Motor neuron (in vitro differentiated cells): ENCODE measurements around the gene EFCAB9. TPM values are rescaled to one million over a fixed set of nuclear protein-coding genes. Genes with fewer than 3 reads are reported as not detected.

Experiments
- ATAC-seq, 8 experiments: fragments of 200-7000 bp; cut with Tn5 transposase; replicated peaks in 6 of 8; 2 replicates each; pipeline ENCODE4 v1.8.0; 2021; ENCODE audit warnings: mild to moderate bottlenecking in 8 of 8, moderate library complexity in 8 of 8
- H3K27ac ChIP-seq, 2 donors: fragments of 250-450 bp; sonication (Bioruptor Pico); 2 replicates each; pipeline ENCODE4 v1.9.0; 2021; ENCODE audit warnings: antibody characterized with exemption in 2 of 2, mild to moderate bottlenecking in 2 of 2, moderate library complexity in 1 of 2
- H3K4me1 ChIP-seq, 2 donors: fragments of 250-450 bp; sonication (Bioruptor Pico); replicated peaks in 1 of 2; 2 replicates each; pipeline ENCODE4 v1.6.1; 2021; ENCODE audit warnings: antibody characterized with exemption in 2 of 2, mild to moderate bottlenecking in 2 of 2, moderate library complexity in 1 of 2
- H3K4me3 ChIP-seq, 5 donors: fragments of 250-450 bp; sonication (Bioruptor Pico); 2 replicates each; pipeline ENCODE4 v1.9.0; 2021; ENCODE audit warnings: antibody characterized with exemption in 5 of 5, mild to moderate bottlenecking in 5 of 5, moderate library complexity in 4 of 5
- WGBS, 10 experiments: fragments of 450-650 bp; shearing (Covaris generic); methylation state at CpG; one replicate each; pipeline ENCODE4 v1.0.0; 2022; 5-methylcytosine and 5-hydroxymethylcytosine counted together
- in situ Hi-C, 9 experiments: fragments of 400-800 bp; cut with MboI; loops; one replicate each; pipeline ENCODE4 v1.15.0; 2021; ENCODE audit warnings: low sequenced_read_pairs in 9 of 9, low pct_unique_long_range_greater_than_20kb in 2 of 9; ENCODE audit not compliant: unreplicated experiment in 9 of 9
- total RNA-seq, 8 experiments: library from RNA; unstranded; fragments of 300-600 nt; gene quantifications; 2 replicates each; pipeline versions ENCODE4 v1.2.3 to v1.2.4, GENCODE V29; 2022

The EFCAB9 gene
- total RNA-seq, 8 experiments from 2014 or later = not detected

DNA sequence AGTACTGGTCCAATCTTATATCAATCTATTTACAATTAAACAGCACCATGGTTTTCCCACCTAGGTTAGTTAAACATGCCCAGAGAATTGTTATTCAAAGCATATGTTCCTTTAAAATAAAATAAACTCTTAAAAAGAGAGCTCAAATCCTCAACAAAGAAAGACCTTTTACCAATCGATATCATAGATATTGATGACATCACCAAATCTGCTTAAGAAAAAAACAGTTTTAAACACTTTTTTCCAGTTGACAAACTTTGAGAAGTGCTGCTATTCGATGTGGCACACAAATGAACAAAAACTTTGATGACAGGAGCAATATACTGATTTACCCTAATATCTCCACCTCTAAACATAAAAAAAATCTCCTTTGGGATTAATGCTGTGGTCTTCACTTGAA, 15.7 kb downstream of the EFCAB9 start:
- in situ Hi-C loops = no loop called here
- no peak overlapping the region for H3K27ac ChIP-seq
- ATAC-seq = no peak
- H3K4me1 ChIP-seq = no peaks in the 10 kb centered on the region
- WGBS, 10 experiments = 94 to 100% (median 100%) methylated on average over 1 to 2 of the region's 2 CpGs; no CpG with 5 or more reads in 1 of the 10 experiments
- no peak overlapping the region for H3K4me3 ChIP-seq

DNA sequence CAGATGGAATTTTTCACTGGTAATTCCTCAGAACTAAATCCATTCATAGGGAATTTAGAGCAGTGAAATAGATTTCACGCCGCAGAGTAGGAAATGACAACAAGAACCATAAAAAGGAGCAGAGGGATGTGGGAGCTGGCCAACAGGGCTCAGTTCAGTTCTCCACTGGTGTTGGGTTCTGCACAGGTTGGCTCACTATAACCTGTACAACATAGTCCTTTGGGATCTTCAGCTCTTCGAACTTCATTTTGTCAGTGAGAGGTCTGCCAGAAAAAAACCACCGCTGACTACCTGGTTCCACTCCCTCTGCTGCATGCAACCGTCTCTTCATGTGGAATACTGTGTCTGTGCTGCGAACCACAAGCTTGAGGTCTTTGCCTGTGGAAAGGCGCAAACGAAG, 17.7 kb downstream of the EFCAB9 start:
- in situ Hi-C loops = no loop called here
- WGBS, 10 experiments = 79 to 100% (median 92%) methylated on average over 2 to 8 of the region's 8 CpGs; no CpG with 5 or more reads in 2 of the 10 experiments
- no peak for ATAC-seq
- Histone ChIP-seq H3K27ac (no peak overlapping the region), H3K4me3 (no peak overlapping the region), H3K4me1 (no peaks in the 10 kb centered on the region)

DNA sequence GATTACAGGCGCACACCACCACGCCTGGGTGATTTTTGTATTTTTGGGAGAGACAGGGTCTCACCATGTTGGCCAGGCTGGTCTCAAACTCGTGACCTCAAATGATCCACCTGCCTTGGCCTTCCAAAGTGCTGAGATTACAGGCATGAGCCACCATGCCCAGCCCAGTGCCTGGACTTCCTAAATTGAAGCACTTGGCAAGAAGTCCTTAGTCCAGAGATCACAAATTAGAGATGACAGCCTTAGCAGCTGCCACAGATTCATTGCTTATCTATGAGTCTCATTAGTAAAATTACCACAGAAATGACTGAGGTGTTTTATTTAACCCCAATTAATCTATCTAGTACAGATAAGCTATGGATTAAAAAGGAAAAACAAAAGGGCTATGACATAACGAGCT, 19.2 kb downstream of the EFCAB9 start:
- in situ Hi-C loops = no loop called here
- no peak for ATAC-seq
- WGBS, 10 experiments = 88 to 100% (median 100%) methylated on average over 1 to 3 of the region's 4 CpGs
- Histone ChIP-seq H3K4me1 (no peaks in the 10 kb centered on the region), H3K4me3 (no peak overlapping the region), H3K27ac (no peak overlapping the region)

DNA sequence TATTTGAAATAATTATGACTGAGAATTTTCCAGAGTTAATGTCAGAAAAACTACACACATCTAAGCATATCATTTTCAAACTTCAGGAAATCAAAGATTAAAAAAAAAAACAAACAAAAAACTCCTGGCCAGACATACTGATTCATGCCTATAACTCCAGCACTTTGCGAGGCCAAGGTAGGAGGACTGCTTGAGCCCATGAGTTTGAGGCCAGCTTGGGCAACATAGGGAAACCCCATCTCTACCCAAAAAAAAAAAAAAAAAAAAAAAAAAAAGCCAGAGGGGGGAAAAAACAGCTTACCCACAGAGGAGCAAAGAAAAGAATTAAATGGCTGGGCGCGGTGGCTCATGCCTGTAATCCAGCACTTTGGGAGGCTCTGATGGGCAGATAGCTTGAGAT, 22.4 kb downstream of the EFCAB9 start:
- Histone ChIP-seq H3K4me1 (no peaks in the 10 kb centered on the region), H3K27ac (no peak overlapping the region), H3K4me3 (no peak overlapping the region)
- no peak for ATAC-seq
- in situ Hi-C loops = no loop called here
- whole genome bisulfite sequencing, 10 experiments = 50 to 100% (median 100%) methylated on average over 1 to 3 of the region's 3 CpGs; no CpG with 5 or more reads in 1 of the 10 experiments

DNA sequence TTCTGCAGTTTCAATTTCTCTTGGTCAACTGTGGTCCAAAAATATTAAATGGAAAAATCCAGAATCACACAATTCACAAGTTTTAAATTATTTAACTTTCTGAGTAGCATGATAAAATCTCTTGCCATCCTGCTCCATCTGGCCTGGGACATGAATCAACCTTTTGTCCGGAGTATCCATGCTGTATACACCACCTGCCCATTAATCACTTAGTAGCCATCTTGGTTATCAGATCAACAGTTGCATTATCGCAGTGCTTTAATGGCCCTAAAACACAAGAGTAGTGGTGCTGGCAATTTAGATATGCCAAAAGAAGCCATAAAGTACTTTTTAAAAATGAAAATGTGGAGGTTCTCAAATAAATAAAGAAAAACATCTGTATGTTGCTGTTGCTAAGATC, 25.3 kb downstream of the EFCAB9 start:
- WGBS, 10 experiments = 80 to 100% (median 100%) methylated on average over 1 to 2 of the region's 2 CpGs
- no peak overlapping the region for H3K27ac ChIP-seq
- no peaks in the 10 kb centered on the region for H3K4me1 ChIP-seq
- in situ Hi-C loops = no loop called here
- ATAC-seq = no peak
- H3K4me3 ChIP-seq = no peak overlapping the region

DNA sequence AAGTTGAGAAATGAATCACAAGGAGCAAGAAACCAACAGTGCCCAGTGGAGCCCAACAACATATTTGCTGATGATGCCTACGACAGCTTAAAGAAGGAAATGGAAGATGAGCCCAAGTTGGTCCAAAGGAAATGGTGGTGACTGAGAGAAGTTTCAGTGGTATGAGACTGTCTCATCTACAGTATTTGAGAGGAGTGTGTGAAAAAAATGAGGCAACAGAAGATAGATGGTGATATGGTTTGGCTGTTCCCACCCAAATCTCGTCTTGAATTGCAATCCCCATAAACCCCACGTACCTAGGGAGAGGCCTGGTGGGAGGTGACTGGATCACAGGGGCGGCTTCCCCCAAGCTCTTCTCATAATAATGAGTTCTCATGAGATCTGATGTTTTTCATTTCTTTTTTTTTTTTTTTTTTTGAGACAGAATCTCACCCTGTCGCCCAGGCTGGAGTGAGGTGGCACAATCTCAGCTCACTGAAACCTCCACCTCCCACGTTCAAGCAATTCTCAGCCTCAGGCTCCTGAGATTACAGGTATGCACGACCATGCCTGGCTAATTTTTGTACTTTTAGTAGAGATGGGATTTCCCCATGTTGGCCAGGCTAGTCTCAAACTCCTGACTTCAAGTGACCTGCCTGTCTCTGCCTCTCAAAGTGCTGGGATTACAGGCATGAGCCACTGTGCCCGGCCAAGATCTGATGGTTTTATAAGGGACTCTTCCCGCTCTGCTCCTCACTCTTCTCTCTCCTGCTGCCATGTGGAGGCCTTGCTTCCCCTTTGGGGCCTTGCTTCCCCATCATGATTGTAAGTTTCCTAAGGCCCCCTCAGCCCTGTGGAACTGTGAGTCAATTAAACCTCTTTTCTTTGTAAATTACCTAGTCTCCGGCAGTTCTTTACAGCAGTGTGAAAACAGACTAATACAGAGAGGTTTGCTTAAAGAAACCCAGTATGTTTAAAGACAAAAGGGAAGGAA, 30.2 kb downstream of the EFCAB9 start:
- 40 to 100% (median 90%) methylated on average over 1 to 8 of the region's 10 CpGs for WGBS, 10 experiments
- Histone ChIP-seq H3K4me3 (no peak overlapping the region), H3K27ac (no peak overlapping the region), H3K4me1 (no peaks in the 10 kb centered on the region)
- in situ Hi-C loops = no loop called here
- no peak for ATAC-seq

DNA sequence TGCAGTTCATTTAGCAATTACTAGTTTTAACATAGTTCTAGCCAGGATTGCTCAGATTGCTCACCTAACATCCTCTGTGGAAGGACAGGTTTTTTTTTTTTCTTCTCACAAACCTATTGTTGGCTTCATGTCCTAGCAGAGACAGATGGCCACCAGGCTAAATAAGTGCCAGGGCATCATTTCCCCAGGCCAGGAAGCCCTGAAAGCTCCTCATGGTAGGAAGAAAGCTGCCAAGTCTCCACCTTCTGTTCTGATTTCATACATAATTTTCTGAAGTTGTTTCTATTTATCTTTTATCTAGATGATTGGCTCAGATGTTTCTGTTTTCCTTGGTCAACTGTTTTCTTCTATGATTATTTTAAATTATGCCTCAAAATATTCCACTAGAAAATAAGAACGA, 31.0 kb downstream of the EFCAB9 start:
- in situ Hi-C loops = no loop called here
- Histone ChIP-seq H3K4me3 (no peak overlapping the region), H3K27ac (no peak overlapping the region), H3K4me1 (no peaks in the 10 kb centered on the region)
- ATAC-seq = no peak
- 88 to 100% (median 100%) methylated on average over 1 of the region's 1 CpG; no CpG with 5 or more reads in 1 of the 10 experiments for WGBS, 10 experiments

DNA sequence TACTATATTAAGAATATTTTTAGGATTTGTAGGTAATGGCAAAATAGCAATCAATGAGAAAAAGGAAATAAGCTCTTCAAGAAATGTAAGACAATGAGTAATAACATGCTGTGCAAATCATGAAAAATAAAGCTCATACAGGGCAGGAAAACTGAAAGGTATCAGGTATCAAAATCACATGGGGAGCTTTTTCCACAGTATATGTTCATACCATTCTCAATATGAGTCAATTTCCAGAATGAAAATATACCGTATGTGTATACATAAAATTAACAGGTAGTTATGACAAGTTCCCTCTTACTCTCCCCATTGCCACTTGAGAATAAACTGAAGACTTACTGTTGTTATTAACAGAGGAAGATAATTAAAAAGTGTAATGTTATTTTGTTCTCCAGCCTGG, 35.9 kb downstream of the EFCAB9 start:
- no peak overlapping the region for H3K4me3 ChIP-seq
- ATAC-seq = no peak
- in situ Hi-C loops = no loop called here
- 88 to 100% (median 100%) methylated on average over 1 of the region's 1 CpG; no CpG with 5 or more reads in 3 of the 10 experiments for WGBS, 10 experiments
- no peak overlapping the region for H3K27ac ChIP-seq
- no peaks in the 10 kb centered on the region for H3K4me1 ChIP-seq

DNA sequence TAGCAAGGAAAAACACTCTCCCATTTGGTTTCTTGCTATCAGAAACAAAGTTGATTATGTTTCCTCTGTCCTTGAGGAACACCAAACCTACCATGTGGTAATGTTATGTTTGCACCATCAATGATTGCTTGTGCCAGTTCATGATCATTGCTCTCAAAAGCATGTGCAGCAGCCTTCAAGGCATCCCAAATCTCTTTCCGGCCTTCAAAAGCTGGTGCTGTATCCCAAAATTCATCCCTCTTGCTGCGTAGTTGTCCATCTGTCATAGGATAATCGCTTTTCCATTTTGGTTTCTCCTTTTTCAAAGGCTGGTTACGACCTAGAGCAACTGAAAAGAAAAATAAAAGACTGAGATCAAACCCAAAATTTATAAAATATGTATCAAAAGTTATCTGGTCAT, 40.1 kb downstream of the EFCAB9 start:
- in situ Hi-C loops = no loop called here
- Histone ChIP-seq H3K4me1 (peaks cover 0 to 6% of the 10 kb centered on the region in 2 donors), H3K27ac (no peak overlapping the region), H3K4me3 (no peak overlapping the region)
- ATAC-seq = no peak
- 83 to 100% (median 100%) methylated on average over 1 to 4 of the region's 4 CpGs for WGBS, 10 experiments

DNA sequence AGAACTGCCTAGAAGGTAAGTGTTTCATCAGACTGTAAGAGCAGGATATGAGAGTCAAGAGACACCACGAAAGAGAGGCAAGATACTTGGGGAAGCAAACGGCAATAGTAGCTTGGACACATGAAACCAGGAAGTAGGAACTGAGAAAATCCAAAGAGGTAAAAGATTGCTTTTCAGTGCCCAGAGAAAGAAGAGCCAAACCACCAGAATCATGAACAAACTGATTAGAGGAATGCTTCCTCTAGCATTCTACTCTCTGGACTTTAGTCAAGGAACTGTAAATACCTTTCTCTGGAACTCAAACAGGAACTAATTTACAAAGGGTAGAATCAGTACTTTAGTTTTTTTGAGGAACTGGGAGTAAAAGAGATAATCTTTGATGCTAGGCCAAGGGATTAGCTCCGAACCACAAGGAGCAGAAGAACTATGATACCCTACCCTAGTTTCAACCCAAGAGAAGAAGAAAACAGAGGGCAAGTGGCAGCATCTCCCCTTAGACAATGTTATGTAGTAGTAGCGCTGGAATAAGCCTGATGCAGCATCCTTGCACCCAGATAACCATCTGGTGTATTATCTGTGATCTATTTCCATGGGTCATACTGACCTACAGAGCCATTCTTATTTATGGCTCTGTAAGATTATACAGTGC, 41.3 kb downstream of the EFCAB9 start:
- no peak overlapping the region for H3K27ac ChIP-seq
- no peak overlapping the region for H3K4me3 ChIP-seq
- WGBS, 10 experiments = 0 to 100% (median 79%) methylated on average over 1 to 4 of the region's 4 CpGs; no CpG with 5 or more reads in 1 of the 10 experiments
- peaks cover 0 to 6% of the 10 kb centered on the region in 2 donors for H3K4me1 ChIP-seq
- in situ Hi-C loops = no loop called here
- ATAC-seq = peak in 1 of 8 experiments; percentile 30

DNA sequence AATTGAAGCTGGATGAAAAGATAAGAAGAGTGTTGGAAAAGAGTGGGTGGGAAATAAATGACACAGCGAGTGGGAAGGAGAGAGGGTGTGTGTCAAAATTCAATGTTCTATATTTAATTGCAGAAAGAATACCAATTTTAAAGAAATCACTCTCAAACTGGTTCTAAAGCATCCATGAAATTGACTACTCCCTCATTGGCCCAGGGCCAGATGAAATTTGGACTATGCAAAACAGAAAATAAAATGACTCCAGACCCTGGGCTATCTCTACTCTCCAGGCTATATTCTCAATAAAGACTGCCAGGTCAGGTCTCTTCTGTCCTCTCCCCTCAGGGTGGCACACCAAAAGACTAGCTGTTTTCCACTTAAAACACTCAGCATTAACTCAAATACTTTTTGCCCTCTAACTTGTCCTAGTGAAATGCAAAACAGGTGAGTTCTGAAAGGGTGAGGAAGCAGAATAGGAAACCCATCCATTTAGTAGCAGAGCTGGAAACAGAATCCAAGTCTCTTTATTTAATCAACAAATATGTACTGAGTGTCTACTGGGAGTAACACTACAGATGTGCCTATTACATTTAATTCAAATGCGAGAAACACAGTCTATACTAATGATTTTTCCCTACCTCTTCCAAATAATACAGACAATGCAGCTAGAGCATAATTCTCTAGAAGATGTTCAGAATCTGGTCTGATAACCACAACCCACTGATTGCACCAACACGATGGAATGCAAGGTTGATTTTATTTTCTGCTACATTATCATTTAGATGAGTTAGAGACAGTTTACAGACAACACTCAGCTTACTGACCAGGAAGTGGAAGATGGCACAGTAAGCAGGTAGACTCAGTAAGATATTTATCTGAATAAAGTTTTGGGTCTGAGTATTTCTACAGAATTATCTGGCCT, 42.1 kb downstream of the EFCAB9 start:
- ATAC-seq = peak in 3 of 8 experiments; percentile 50 to 71 (median 57)
- WGBS, 10 experiments = 18 to 100% (median 80%) methylated on average over 1 to 3 of the region's 3 CpGs; no CpG with 5 or more reads in 1 of the 10 experiments
- in situ Hi-C loops = no loop called here
- Histone ChIP-seq H3K4me3 (no peak overlapping the region), H3K27ac (no peak overlapping the region), H3K4me1 (peaks cover 0 to 6% of the 10 kb centered on the region in 2 donors)

DNA sequence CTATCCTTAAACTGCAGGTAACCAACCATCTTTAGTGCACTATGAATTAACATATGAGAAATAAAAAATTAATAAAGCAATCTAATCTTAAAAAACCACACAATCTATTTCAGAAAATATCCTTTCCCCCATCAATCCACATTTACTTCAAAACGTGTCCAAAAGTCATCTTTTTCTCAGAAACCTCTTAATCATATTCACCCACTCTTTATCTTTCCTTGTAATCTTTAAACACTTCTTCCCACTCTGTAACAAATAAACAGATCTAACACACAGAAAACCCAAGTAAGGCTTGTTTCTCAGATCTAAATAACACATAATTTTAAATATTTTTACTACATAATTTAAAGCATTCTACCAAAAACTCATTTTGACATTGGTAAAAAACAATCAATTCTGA, 44.4 kb downstream of the EFCAB9 start:
- no peak for ATAC-seq
- WGBS, 10 experiments = 10 to 100% (median 93%) methylated on average over 1 of the region's 1 CpG; no CpG with 5 or more reads in 1 of the 10 experiments
- in situ Hi-C loops = no loop called here
- Histone ChIP-seq H3K4me3 (no peak overlapping the region), H3K4me1 (peaks cover 0 to 6% of the 10 kb centered on the region in 2 donors), H3K27ac (no peak overlapping the region)
